ENCODE measurements around the gene RNASET2. TPM values are rescaled to one million over a fixed set of nuclear protein-coding genes. Genes with fewer than 3 reads are reported as not detected.

RNASET2 gene
- total and polyA plus RNA-seq, 2 of the 13 experiments (the other 11 are each of a cell fraction or from before 2014, with no cell fraction given): 44.6 to 597 TPM

DNA sequence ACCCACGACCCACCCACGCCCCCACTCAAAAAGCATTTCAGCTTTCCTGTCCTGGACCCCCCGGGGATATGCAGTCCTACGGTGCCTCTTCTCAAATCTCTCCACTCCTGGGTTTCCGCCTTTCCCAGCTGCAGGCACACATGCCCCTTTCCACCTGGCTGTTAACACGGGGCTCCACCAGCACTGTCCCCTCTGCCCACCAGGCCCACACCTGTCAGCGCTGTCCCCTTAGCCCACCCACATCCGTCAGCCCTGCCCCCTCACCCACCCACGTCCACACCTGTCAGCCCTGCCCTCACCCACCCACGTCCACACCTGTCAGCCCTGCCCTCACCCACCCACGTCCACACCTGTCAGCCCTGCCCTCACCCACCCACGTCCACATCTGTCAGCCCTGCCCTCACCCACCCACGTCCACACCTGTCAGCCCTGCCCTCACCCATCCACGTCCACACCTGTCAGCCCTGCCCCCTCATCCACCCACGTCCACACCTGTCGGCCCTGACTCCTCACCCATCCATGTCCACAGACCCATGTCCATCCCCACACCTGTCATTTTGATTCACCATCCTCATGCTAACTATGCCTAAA is 11.6 kb downstream of the RNASET2 start:
- peaks cover 10% of the 10 kb centered on the region for H3K4me1 ChIP-seq (ENCODE audit: insufficient read depth, low read length)
- H3K27me3 ChIP-seq (ENCODE audit: control insufficient read depth in 1 of 2, insufficient read depth in 2 of 2, low read length in 2 of 2): no peaks in the 10 kb centered on the region
- in situ Hi-C loops (cut with HindIII; ENCODE audit: extremely low pct_ligation_motif_present, low pct_unique_long_range_greater_than_20kb): no loop called here
- no TSS peak for BruUV-seq (replicated peaks)
- peaks cover 32 to 84% of the 10 kb centered on the region in 2 experiments for H3K36me3 ChIP-seq (replicated peaks in 1 of 2; ENCODE audit: control insufficient read depth in 1 of 2, insufficient read depth in 2 of 2, low read length in 2 of 2)
- peaks cover 50% of the 10 kb centered on the region for H4K20me1 ChIP-seq (ENCODE audit: insufficient read depth, low read length)
- no peak overlapping the region for H2AFZ ChIP-seq (ENCODE audit: low read length)
- DNase-seq (ENCODE audit: low spot score) (no peak), FAIRE-seq (no peak), ATAC-seq (no peak)
- no peak overlapping the region for H3K4me2 ChIP-seq (ENCODE audit: low read depth, low read length)
- WGBS (ENCODE audit: low lambda C conversion rate): 97% methylated on average over 16 of the region's 16 CpGs
- H3K27ac ChIP-seq (ENCODE audit: extremely low read length, insufficient read depth, low read length): no peak overlapping the region
- H3K79me2 ChIP-seq (ENCODE audit: insufficient read depth, low read length): peaks cover 3% of the 10 kb centered on the region
- no peak overlapping the region for H3K9ac ChIP-seq (ENCODE audit: insufficient read depth, low read depth, low read length)
- CTCF ChIA-PET (ENCODE audit: low intra/inter-chr PET ratio, low total read pairs): no interaction called here
- intact Hi-C loops (cut with micrococcal nuclease; ENCODE audit: unreplicated experiment): no loop called here
- TF ChIP-seq, protein P1, sequence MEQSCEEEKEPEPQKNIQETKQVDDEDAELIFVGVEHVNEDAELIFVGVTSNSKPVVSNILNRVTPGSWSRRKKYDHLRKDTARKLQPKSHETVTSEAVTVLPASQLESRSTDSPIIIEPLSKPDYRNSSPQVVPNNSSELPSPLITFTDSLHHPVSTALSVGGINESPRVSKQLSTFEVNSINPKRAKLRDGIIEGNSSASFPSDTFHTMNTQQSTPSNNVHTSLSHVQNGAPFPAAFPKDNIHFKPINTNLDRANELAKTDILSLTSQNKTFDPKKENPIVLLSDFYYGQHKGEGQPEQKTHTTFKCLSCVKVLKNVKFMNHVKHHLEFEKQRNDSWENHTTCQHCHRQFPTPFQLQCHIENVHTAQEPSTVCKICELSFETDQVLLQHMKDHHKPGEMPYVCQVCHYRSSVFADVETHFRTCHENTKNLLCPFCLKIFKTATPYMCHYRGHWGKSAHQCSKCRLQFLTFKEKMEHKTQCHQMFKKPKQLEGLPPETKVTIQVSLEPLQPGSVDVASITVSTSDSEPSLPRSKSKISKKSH (CRISPR knock-in tag; IDR thresholded peaks at IDR 0.05; ENCODE audit: borderline replicate concordance): no peak
- TF ChIP-seq POLR2A (IDR thresholded peaks at IDR 0.05; ENCODE audit: insufficient read depth in 1 of 2, low read depth in 2 of 2, low read length in 2 of 2): peak in 1 of 2 experiments; percentile 47; a peak in 2 of 4 replicates
- peak; percentile 72 for TF ChIP-seq RBFOX2 (IDR thresholded peaks at IDR 0.05; ENCODE audit: low read depth, low read length)
- POLR2A ChIA-PET: no interaction called here
- no peak overlapping the region for H3K4me3 ChIP-seq (replicated peaks in 1 of 3; ENCODE audit: insufficient read depth in 1 of 3, low read depth in 2 of 3, low read length in 3 of 3)
- no peaks in the 10 kb centered on the region for H3K9me3 ChIP-seq (ENCODE audit: low read length)

DNA sequence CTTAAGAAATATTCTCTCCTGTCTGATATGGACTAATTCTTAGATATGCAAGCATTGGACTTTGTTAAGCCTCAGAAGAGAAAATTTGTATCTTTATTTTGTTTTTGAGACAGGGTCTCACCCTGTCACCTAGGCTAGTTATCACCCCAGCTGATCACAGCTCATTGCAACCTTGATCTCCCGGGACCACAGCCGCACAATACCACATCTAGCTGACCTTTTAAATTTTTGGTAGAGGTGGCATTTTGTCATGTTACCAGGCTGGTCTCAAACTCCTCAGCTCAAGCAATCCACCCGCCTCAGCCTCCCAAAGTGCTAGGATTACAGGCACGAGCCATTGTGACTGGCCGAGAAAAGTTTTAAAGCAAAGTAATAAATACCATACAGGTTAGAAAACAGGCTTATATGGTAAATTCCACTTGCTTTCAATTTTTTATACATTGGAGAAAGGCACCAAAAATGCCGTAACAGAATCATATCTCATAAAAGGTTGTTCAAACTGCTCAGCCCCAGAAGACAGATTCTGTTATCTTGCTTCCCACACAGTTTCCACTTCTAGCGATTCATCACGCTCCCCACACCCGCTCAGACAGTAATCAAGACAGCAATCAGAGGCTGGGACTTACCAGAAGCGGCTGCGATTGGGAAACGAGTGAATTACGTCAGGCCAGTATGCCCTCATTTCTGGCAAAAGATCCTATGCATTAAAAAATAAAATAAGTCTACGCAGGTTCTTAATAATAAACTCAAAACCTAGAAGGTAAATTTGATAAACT is 13.8 kb downstream of the RNASET2 start:
- POLR2A ChIA-PET: no interaction called here
- TF ChIP-seq ZNF879 (CRISPR knock-in tag; IDR thresholded peaks at IDR 0.05) (no peak), ZNF367 (CRISPR knock-in tag; IDR thresholded peaks at IDR 0.05; ENCODE audit: borderline replicate concordance) (no peak), FOXO1 (CRISPR knock-in tag; IDR thresholded peaks at IDR 0.05) (no peak), ZNF780A (CRISPR knock-in tag; IDR thresholded peaks at IDR 0.05) (no peak), NRL (CRISPR knock-in tag; IDR thresholded peaks at IDR 0.05; ENCODE audit: borderline replicate concordance) (no peak), SOX5 (CRISPR knock-in tag; IDR thresholded peaks at IDR 0.05; ENCODE audit: borderline replicate concordance) (no peak), MAFG (CRISPR knock-in tag; IDR thresholded peaks at IDR 0.05) (no peak), ZNF124 (CRISPR knock-in tag; IDR thresholded peaks at IDR 0.05) (no peak), MATR3 (CRISPR knock-in tag; IDR thresholded peaks at IDR 0.05) (no peak), KAT7 (CRISPR knock-in tag; IDR thresholded peaks at IDR 0.05; ENCODE audit: borderline replicate concordance) (no peak), KDM4B (CRISPR knock-in tag; IDR thresholded peaks at IDR 0.05) (no peak), JUN (CRISPR knock-in tag; IDR thresholded peaks at IDR 0.05) (no peak), EZH2 (conservative IDR thresholded peaks at IDR 0.05; ENCODE audit: low read depth, low read length) (no peak), NFYB (CRISPR knock-in tag; IDR thresholded peaks at IDR 0.05) (no peak)
- TF ChIP-seq, protein P2, sequence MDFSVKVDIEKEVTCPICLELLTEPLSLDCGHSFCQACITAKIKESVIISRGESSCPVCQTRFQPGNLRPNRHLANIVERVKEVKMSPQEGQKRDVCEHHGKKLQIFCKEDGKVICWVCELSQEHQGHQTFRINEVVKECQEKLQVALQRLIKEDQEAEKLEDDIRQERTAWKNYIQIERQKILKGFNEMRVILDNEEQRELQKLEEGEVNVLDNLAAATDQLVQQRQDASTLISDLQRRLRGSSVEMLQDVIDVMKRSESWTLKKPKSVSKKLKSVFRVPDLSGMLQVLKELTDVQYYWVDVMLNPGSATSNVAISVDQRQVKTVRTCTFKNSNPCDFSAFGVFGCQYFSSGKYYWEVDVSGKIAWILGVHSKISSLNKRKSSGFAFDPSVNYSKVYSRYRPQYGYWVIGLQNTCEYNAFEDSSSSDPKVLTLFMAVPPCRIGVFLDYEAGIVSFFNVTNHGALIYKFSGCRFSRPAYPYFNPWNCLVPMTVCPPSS (IDR thresholded peaks at IDR 0.05): no peak

More for the DNA sequence above, 13.8 kb downstream of the RNASET2 start:
- H3K9me3 ChIP-seq (ENCODE audit: low read length): no peaks in the 10 kb centered on the region
- no peak overlapping the region for H3K9ac ChIP-seq (ENCODE audit: insufficient read depth, low read depth, low read length)
- H3K4me3 ChIP-seq (replicated peaks in 1 of 3; ENCODE audit: insufficient read depth in 1 of 3, low read depth in 2 of 3, low read length in 3 of 3): no peak overlapping the region
- in situ Hi-C loops (cut with HindIII; ENCODE audit: extremely low pct_ligation_motif_present, low pct_unique_long_range_greater_than_20kb) (no loop called here), intact Hi-C loops (cut with micrococcal nuclease; ENCODE audit: unreplicated experiment) (no loop called here)
- H3K36me3 ChIP-seq (replicated peaks in 1 of 2; ENCODE audit: control insufficient read depth in 1 of 2, insufficient read depth in 2 of 2, low read length in 2 of 2): peaks cover 46 to 89% of the 10 kb centered on the region in 2 experiments
- no TSS peak for BruUV-seq (replicated peaks)
- ATAC-seq: no peak
- H3K27me3 ChIP-seq (ENCODE audit: control insufficient read depth in 1 of 2, insufficient read depth in 2 of 2, low read length in 2 of 2): no peaks in the 10 kb centered on the region
- FAIRE-seq: no peak
- H3K79me2 ChIP-seq (ENCODE audit: insufficient read depth, low read length): no peaks in the 10 kb centered on the region
- no peak overlapping the region for H3K27ac ChIP-seq (ENCODE audit: extremely low read length, insufficient read depth, low read length)
- H2AFZ ChIP-seq (ENCODE audit: low read length): no peak overlapping the region
- H3K4me1 ChIP-seq (ENCODE audit: insufficient read depth, low read length): no peaks in the 10 kb centered on the region
- no peak for DNase-seq (ENCODE audit: low spot score)
- CTCF ChIA-PET (ENCODE audit: low intra/inter-chr PET ratio, low total read pairs): no interaction called here
- H4K20me1 ChIP-seq (ENCODE audit: insufficient read depth, low read length): peaks cover 47% of the 10 kb centered on the region
- no peak overlapping the region for H3K4me2 ChIP-seq (ENCODE audit: low read depth, low read length)
- 97% methylated on average over 14 of the region's 14 CpGs for WGBS (ENCODE audit: low lambda C conversion rate)

Data from HepG2 (cell line).